ENCODE data around the gene SLC35A5. TPM values are rescaled to one million over a fixed set of nuclear protein-coding genes. Genes with fewer than 3 reads are reported as not detected.

Gene SLC35A5
- total and polyA plus RNA-seq, 9 of the 15 experiments (the other 6 are each of a cell fraction or from before 2014, with no cell fraction given), result 4.0 to 13.0 (median 9.7) TPM

- no peaks in the 10 kb centered on the region for H3K4me1 ChIP-seq (replicated peaks in 1 of 2; ENCODE audit: control insufficient read depth in 2 of 2, insufficient read depth in 2 of 2, low read length in 2 of 2)
- no peak overlapping the region for H3K27ac ChIP-seq (ENCODE audit: extremely low read depth, low read depth, low read length)
- H4K20me1 ChIP-seq (replicated peaks; ENCODE audit: control insufficient read depth, insufficient read depth, low read length), result no peaks in the 10 kb centered on the region
- 78% methylated on average over 1 of the region's 1 CpG for WGBS (ENCODE audit: insufficient coverage, low coverage, missing lambda C conversion rate)
- intact Hi-C loops (cut with micrococcal nuclease) (no loop called here), in situ Hi-C loops (cut with MboI) (no loop called here)
- H3K4me3 ChIP-seq, result no peak overlapping the region
- no peak overlapping the region for H3K4me2 ChIP-seq (ENCODE audit: insufficient read depth, low read length)
- no peaks in the 10 kb centered on the region for H3K79me2 ChIP-seq (ENCODE audit: control insufficient read depth, insufficient read depth, low read length)
- FAIRE-seq, result no peak
- H3K27me3 ChIP-seq (ENCODE audit: control insufficient read depth in 2 of 2, insufficient read depth in 2 of 2, low read length in 2 of 2), result no peaks in the 10 kb centered on the region
- BruUV-seq (replicated peaks), result no TSS peak
- H3K9ac ChIP-seq (ENCODE audit: insufficient read depth in 1 of 2, low read depth in 2 of 2, low read length in 2 of 2), result no peak overlapping the region
- no peak for TF ChIP-seq ELF2 (CRISPR knock-in tag; IDR thresholded peaks at IDR 0.05)
- no peak for TF ChIP-seq ZBTB40 (IDR thresholded peaks at IDR 0.05)
- TF ChIP-seq ZBTB40 (CRISPR knock-in tag; IDR thresholded peaks at IDR 0.05), result no peak
- TF ChIP-seq ZBTB7A (IDR thresholded peaks at IDR 0.05; ENCODE audit: borderline replicate concordance, control insufficient read depth, low read depth, low read length), result no peak
- no peak for TF ChIP-seq HNRNPUL1 (IDR thresholded peaks at IDR 0.05; ENCODE audit: low read length)
- no peak for TF ChIP-seq FOXP1 (CRISPR knock-in tag; IDR thresholded peaks at IDR 0.05)
- no peak for TF ChIP-seq DEAF1 (CRISPR knock-in tag; IDR thresholded peaks at IDR 0.05)
- no peak for TF ChIP-seq SP2 (IDR thresholded peaks at IDR 0.05; ENCODE audit: extremely low read depth, low read depth, low read length, poor library complexity, severe bottlenecking)
- TF ChIP-seq CEBPB (tag; IDR thresholded peaks at IDR 0.05), result no peak
- no peak for TF ChIP-seq EP400 (IDR thresholded peaks at IDR 0.05)
- TF ChIP-seq SLC30A9 (CRISPR knock-in tag; IDR thresholded peaks at IDR 0.05), result no peak
- TF ChIP-seq TEAD2 (tag; IDR thresholded peaks at IDR 0.05), result no peak
- no peak for TF ChIP-seq NONO (IDR thresholded peaks at IDR 0.05; ENCODE audit: low read depth in 2 of 2, low read length in 1 of 2)
- no peak for ATAC-seq
- ChIA-PET POLR2A (interaction anchor here (0.5 kb wide), 1 partner anchor 1021 kb away, joined by 3 read pairs; no protein-coding TSS in a partner anchor), CTCF (ENCODE audit: low intra/inter-chr PET ratio) (no interaction called here)
- peaks cover 5% of the 10 kb centered on the region; the same call in 1 of the 3 replicates for H3K36me3 ChIP-seq (ENCODE audit: control insufficient read depth, insufficient read depth, low read length)
- no peak overlapping the region for H2AFZ ChIP-seq (ENCODE audit: low read depth, low read length)
- DNase-seq (ENCODE audit: extremely low read depth in 1 of 4, low spot score in 3 of 4), result no peak
- no peaks in the 10 kb centered on the region for H3K9me3 ChIP-seq (replicated peaks; ENCODE audit: control insufficient read depth, insufficient read depth, low read depth, low read length)
- H3K9me1 ChIP-seq (ENCODE audit: control insufficient read depth, insufficient read depth, low read length), result no peaks in the 10 kb centered on the region
Observed at GRCh38 chr3:112572701-112573100, 10.9 kb downstream of the SLC35A5 start.

Data from K562 (cell line).